K562 (cell line): ENCODE results near the gene ATOSA. TPM values are rescaled to one million over a fixed set of nuclear protein-coding genes. Genes with fewer than 3 reads are reported as not detected.
A peak's percentile ranks its signal among the peaks of the same experiment; 100 is the strongest.

Experiments
- ADNP ChIP-seq: fragments of 200-800 bp; sonication (Bioruptor generic); IDR thresholded peaks from 2 replicates; pipeline ENCODE4 v1.6.1; 2016; ENCODE audit warnings: missing genetic modification characterization, missing compliant biosample characterization
- C11orf30 ChIP-seq: fragments of 450-650 bp; IDR thresholded peaks from 2 replicates; pipeline ENCODE4 v1.6.1; 2016; ENCODE audit warnings: low read depth, mild to moderate bottlenecking
- DDX20 ChIP-seq: fragments of 450-650 bp; IDR thresholded peaks from 2 replicates; pipeline ENCODE4 v1.6.1; 2016; ENCODE audit warnings: missing genetic modification characterization, low read depth, mild to moderate bottlenecking, missing compliant biosample characterization, moderate library complexity
- EHMT2 ChIP-seq: fragments of 450-650 bp; IDR thresholded peaks from 2 replicates; pipeline ENCODE4 v1.6.1; 2018; ENCODE audit warnings: antibody characterized with exemption
- ETS2 ChIP-seq: IDR thresholded peaks from 2 replicates; pipeline ENCODE4 v1.6.1; 2016; ENCODE audit warnings: borderline replicate concordance, missing genetic modification characterization, mild to moderate bottlenecking, moderate library complexity, missing compliant biosample characterization; ENCODE audit not compliant: poor library complexity, severe bottlenecking
- GABPB1 ChIP-seq: sonication (generic); formaldehyde crosslinking; IDR thresholded peaks from 2 replicates; pipeline ENCODE4 v1.8.0; 2022; ENCODE audit warnings: mild to moderate bottlenecking, missing genetic modification reagents
- JUNB ChIP-seq: fragments of 450-650 bp; formaldehyde crosslinking; conservative IDR thresholded peaks from 2 replicates; pipeline ENCODE4 v1.4.0; 2020; ENCODE audit warnings: mild to moderate bottlenecking
- LCOR ChIP-seq: sonication (generic); formaldehyde crosslinking; IDR thresholded peaks from 2 replicates; pipeline ENCODE4 v1.8.0; 2022; ENCODE audit warnings: mild to moderate bottlenecking, missing genetic modification reagents
- MCM3 ChIP-seq: fragments of 450-650 bp; IDR thresholded peaks from 2 replicates; pipeline ENCODE4 v1.6.1; 2016
- MED1 ChIP-seq: sonication (generic); formaldehyde crosslinking; IDR thresholded peaks from 2 replicates; pipeline ENCODE4 v1.8.1; 2023; ENCODE audit warnings: missing genetic modification reagents, borderline replicate concordance
- NR2F6 ChIP-seq: fragments of 450-650 bp; formaldehyde crosslinking; IDR thresholded peaks from 2 replicates; pipeline ENCODE4 v1.4.0; 2020; ENCODE audit warnings: mild to moderate bottlenecking
- PURB ChIP-seq: sonication (generic); formaldehyde crosslinking; IDR thresholded peaks from 2 replicates; pipeline ENCODE4 v1.9.0; 2021; ENCODE audit warnings: low read depth, mild to moderate bottlenecking, missing genetic modification reagents
- SMAD1 ChIP-seq: fragments of 150-350 bp; IDR thresholded peaks from 2 replicates; pipeline ENCODE4 v1.6.1; 2014; ENCODE audit warnings: low read length, low read depth; ENCODE audit not compliant: partially characterized antibody
- TAF15 ChIP-seq: fragments of 200-400 bp; formaldehyde crosslinking; IDR thresholded peaks from 2 replicates; pipeline ENCODE4 v1.6.1; 2017; ENCODE audit warnings: mild to moderate bottlenecking, low read depth, low read length, moderate library complexity
- TFAM ChIP-seq: fragments of 250-450 bp; sonication (Bioruptor Pico); conservative IDR thresholded peaks from 2 replicates; pipeline ENCODE4 v1.5.0; 2021; ENCODE audit warnings: mild to moderate bottlenecking, moderate library complexity
- THRAP3 ChIP-seq: fragments of 450-650 bp; IDR thresholded peaks from 2 replicates; pipeline ENCODE4 v1.6.1; 2016; ENCODE audit warnings: mild to moderate bottlenecking, inconsistent platforms, borderline replicate concordance
- XRCC3 ChIP-seq: fragments of 450-650 bp; IDR thresholded peaks from 2 replicates; pipeline ENCODE4 v1.6.1; 2017; ENCODE audit warnings: mild to moderate bottlenecking, moderate library complexity
- ZBTB17 ChIP-seq: fragments of 450-650 bp; formaldehyde crosslinking; IDR thresholded peaks from 2 replicates; pipeline ENCODE4 v1.4.0; 2020; ENCODE audit warnings: mild to moderate bottlenecking
- ZNF512 ChIP-seq: IDR thresholded peaks from 2 replicates; pipeline ENCODE4 v1.6.1; 2016; ENCODE audit warnings: missing genetic modification characterization, missing compliant biosample characterization
- ZNF77 ChIP-seq: fragments of 250-450 bp; sonication (Bioruptor Pico); IDR thresholded peaks from 2 replicates; pipeline ENCODE4 v1.5.0; 2020
- polyA plus RNA-seq, 8 experiments: library from polyadenylated mRNA; depleted of rRNA in 4 of 8; stranded (reverse) in 5 of 8; unstranded in 3 of 8; fragments of >200 nt; fragmentation: Nextera tagmentation in 2 of 8; fragmentation: Illumina TruSeq in 1 of 8; extraction: Ambion mirVana in 2 of 8; extraction: Trizol in 1 of 8; gene quantifications; 2 replicates each; pipeline versions ENCODE4 v1.2.1 to v1.2.3, GENCODE V29; 2011 to 2014; ENCODE audit warnings: inconsistent platforms in 1 of 8, missing spikeins in 1 of 8
- total RNA-seq, 7 experiments: library from RNA; depleted of rRNA in 6 of 7; stranded (reverse); fragments of >200 nt in 6 of 7; fragmentation: Illumina TruSeq in 2 of 7; extraction: Trizol in 2 of 7; gene quantifications; 2 replicates each; pipeline versions ENCODE4 v1.2.1 to v1.2.3, GENCODE V29; 2011 to 2021; ENCODE audit warnings: low replicate concordance in 1 of 7
- TF ChIP-seq, protein P1 (sequence below), 2 experiments: fragments of 450-650 bp; IDR thresholded peaks; 2 replicates each; pipeline ENCODE4 v1.6.1; 2016; ENCODE audit warnings: mild to moderate bottlenecking in 2 of 2, borderline replicate concordance in 1 of 2, low read depth in 1 of 2, moderate library complexity in 1 of 2

ATOSA gene
- total and polyA plus RNA-seq, 9 of the 15 experiments (the other 6 are each of a cell fraction or from before 2014, with no cell fraction given): 2.0 to 6.1 (median 3.9) TPM

- TF ChIP-seq, protein P1, sequence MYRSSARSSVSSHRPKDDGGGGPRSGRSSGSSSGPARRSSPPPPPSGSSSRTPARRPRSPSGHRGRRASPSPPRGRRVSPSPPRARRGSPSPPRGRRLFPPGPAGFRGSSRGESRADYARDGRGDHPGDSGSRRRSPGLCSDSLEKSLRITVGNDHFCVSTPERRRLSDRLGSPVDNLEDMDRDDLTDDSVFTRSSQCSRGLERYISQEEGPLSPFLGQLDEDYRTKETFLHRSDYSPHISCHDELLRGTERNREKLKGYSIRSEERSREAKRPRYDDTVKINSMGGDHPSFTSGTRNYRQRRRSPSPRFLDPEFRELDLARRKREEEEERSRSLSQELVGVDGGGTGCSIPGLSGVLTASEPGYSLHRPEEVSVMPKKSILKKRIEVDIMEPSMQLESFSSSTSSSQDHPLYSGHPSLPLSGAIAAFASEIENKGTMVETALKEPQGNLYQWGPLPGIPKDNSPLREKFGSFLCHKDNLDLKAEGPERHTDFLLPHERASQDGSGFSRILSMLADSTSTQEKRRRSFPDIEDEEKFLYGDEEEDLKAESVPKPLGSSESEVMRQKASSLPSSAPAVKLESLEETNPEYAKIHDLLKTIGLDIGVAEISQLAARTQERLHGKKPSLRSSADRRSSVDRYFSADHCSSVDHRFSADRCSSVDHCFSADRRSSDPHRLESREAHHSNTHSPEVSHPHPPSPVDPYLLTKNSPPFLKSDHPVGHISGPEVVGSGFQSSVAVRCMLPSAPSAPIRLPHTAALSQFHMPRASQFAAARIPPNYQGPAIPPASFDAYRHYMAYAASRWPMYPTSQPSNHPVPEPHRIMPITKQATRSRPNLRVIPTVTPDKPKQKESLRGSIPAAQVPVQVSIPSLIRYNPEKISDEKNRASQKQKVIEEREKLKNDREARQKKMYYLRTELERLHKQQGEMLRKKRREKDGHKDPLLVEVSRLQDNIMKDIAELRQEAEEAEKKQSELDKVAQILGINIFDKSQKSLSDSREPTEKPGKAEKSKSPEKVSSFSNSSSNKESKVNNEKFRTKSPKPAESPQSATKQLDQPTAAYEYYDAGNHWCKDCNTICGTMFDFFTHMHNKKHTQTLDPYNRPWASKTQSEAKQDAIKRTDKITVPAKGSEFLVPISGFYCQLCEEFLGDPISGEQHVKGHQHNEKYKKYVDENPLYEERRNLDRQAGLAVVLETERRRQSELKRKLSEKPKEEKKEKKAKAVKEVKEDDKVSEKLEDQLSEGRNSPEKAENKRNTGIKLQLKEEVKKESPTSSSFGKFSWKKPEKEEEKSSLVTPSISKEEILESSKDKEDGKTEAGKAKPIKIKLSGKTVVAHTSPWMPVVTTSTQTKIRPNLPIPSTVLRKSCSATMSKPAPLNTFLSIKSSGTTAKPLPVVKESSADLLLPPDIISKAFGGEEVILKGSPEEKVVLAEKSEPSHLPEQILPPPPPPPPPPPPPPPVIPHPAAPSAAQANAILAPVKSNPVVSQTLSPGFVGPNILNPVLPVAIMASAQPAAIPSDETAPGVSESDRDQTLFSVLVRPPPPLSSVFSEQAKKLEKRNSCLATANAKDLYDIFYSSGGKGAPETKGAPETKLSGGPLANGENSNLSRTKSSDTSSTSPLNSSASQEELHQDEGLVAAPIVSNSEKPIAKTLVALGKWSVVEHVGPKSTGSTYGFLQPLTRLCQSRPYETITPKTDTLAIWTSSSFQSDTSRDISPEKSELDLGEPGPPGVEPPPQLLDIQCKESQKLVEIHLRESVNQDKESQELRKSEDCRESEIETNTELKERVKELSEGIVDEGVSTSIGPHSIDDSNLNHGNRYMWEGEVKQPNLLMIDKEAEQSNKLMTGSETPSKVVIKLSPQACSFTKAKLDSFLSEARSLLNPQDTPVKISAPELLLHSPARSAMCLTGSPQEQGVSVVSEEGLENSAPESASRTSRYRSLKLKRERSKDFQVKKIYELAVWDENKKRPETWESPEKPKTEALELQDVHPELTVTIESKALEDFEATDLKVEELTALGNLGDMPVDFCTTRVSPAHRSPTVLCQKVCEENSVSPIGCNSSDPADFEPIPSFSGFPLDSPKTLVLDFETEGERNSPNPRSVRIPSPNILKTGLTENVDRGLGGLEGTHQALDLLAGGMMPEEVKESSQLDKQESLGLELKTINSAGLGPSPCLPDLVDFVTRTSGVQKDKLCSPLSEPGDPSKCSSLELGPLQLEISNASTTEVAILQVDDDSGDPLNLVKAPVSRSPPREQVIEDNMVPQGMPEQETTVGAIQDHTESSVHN (IDR thresholded peaks at IDR 0.05; ENCODE audit: borderline replicate concordance in 1 of 2, low read depth in 1 of 2): no peak
- TF ChIP-seq ZBTB17 (peak; percentile 90), ZNF512 (tag) (no peak), GABPB1 (CRISPR knock-in tag) (peak; percentile 89), C11orf30 (no peak), ADNP (tag) (no peak), LCOR (CRISPR knock-in tag) (no peak), EHMT2 (no peak), ETS2 (tag) (no peak), ZNF77 (CRISPR knock-in tag) (no peak), TAF15 (no peak), THRAP3 (no peak), XRCC3 (no peak), PURB (CRISPR knock-in tag) (no peak), NR2F6 (no peak), MED1 (no peak), SMAD1 (no peak), TFAM (CRISPR knock-in tag) (no peak), MCM3 (no peak), JUNB (CRISPR knock-in tag) (no peak), DDX20 (tag) (no peak)
Measured at GRCh38 chr15:52679232-52680040, at the start of gene ATOSA (continued).
